H9 (cell line): ENCODE measurements around the gene ATPAF1. TPM values are rescaled to one million over a fixed set of nuclear protein-coding genes. Genes with fewer than 3 reads are reported as not detected.

ENCODE experiments used
- DNase-seq: peaks from one replicate; pipeline ENCODE4 v3.0.0-alpha.2; 2017
- H2AFZ ChIP-seq: one replicate; pipeline ENCODE4 v1.6.1; 2013; ENCODE audit warnings: mild to moderate bottlenecking, low read length, control low read depth, moderate library complexity
- H2AK5ac ChIP-seq: 2 replicates; pipeline ENCODE4 v1.6.1; 2013; ENCODE audit warnings: low read length, control low read depth, mixed read lengths; ENCODE audit not compliant: insufficient read length
- H2BK120ac ChIP-seq: one replicate; pipeline ENCODE4 v1.6.1; 2013; ENCODE audit warnings: low read depth, mild to moderate bottlenecking, low read length, control low read depth, inconsistent platforms; ENCODE audit not compliant: poor library complexity, severe bottlenecking
- H2BK12ac ChIP-seq: 2 replicates; pipeline ENCODE4 v1.6.1; 2013; ENCODE audit warnings: low read length, control low read depth, mixed read lengths, low read depth; ENCODE audit not compliant: insufficient read length
- H2BK15ac ChIP-seq: 2 replicates; pipeline ENCODE4 v1.6.1; 2013; ENCODE audit warnings: low read depth, low read length, control low read depth
- H2BK20ac ChIP-seq: one replicate; pipeline ENCODE4 v1.6.1; 2013; ENCODE audit warnings: low read depth, mild to moderate bottlenecking, low read length, control low read depth, inconsistent platforms; ENCODE audit not compliant: poor library complexity, severe bottlenecking
- H2BK5ac ChIP-seq: 2 replicates; pipeline ENCODE4 v1.6.1; 2013; ENCODE audit warnings: low read length, control low read depth, mixed read lengths; ENCODE audit not compliant: insufficient read length
- H3K14ac ChIP-seq: 2 replicates; pipeline ENCODE4 v1.6.1; 2013; ENCODE audit warnings: low read length, control low read depth; ENCODE audit not compliant: insufficient read depth
- H3K18ac ChIP-seq: 2 replicates; pipeline ENCODE4 v1.6.1; 2013; ENCODE audit warnings: low read depth, mild to moderate bottlenecking, mixed read lengths, low read length, control low read depth; ENCODE audit not compliant: insufficient read length
- H3K23ac ChIP-seq: 2 replicates; pipeline ENCODE4 v1.6.1; 2013; ENCODE audit warnings: low read length, control low read depth, mixed read lengths, low read depth; ENCODE audit not compliant: insufficient read length
- H3K23me2 ChIP-seq: 2 replicates; pipeline ENCODE4 v1.6.1; 2013; ENCODE audit warnings: low read depth, mild to moderate bottlenecking, mixed read lengths, low read length, control low read depth; ENCODE audit not compliant: insufficient read length, poor library complexity, severe bottlenecking
- H3K27ac ChIP-seq: 2 replicates; pipeline ENCODE4 v1.5.1; 2013; ENCODE audit warnings: low read length, control low read depth, mixed read lengths, low read depth; ENCODE audit not compliant: insufficient read length
- H3K27me3 ChIP-seq: 2 replicates; pipeline ENCODE4 v1.6.1; 2013; ENCODE audit warnings: low read length, control low read depth, inconsistent platforms; ENCODE audit not compliant: insufficient read depth
- H3K4ac ChIP-seq: 2 replicates; pipeline ENCODE4 v1.6.1; 2013; ENCODE audit warnings: low read depth, mild to moderate bottlenecking, control low read depth, inconsistent platforms, low read length, moderate library complexity
- H3K4me1 ChIP-seq: 2 replicates; pipeline ENCODE4 v1.6.1; 2013; ENCODE audit warnings: low read length, control low read depth, inconsistent platforms; ENCODE audit not compliant: insufficient read depth
- H3K4me2 ChIP-seq: 2 replicates; pipeline ENCODE4 v1.6.1; 2013; ENCODE audit warnings: low read length, control low read depth, mixed read lengths; ENCODE audit not compliant: insufficient read length, insufficient read depth
- H3K56ac ChIP-seq: 2 replicates; pipeline ENCODE4 v1.6.1; 2013; ENCODE audit warnings: low read depth, mild to moderate bottlenecking, mixed read lengths, low read length, control low read depth; ENCODE audit not compliant: insufficient read length
- H3K79me1 ChIP-seq: 2 replicates; pipeline ENCODE4 v1.6.1; 2013; ENCODE audit warnings: low read depth, mild to moderate bottlenecking, moderate library complexity, low read length, control low read depth, inconsistent platforms; ENCODE audit not compliant: insufficient read depth, poor library complexity, severe bottlenecking
- H3K79me2 ChIP-seq: 2 replicates; pipeline ENCODE4 v1.6.1; 2013; ENCODE audit warnings: low read length, control low read depth, inconsistent platforms; ENCODE audit not compliant: insufficient read depth
- H3K9ac ChIP-seq: 2 replicates; pipeline ENCODE4 v1.6.1; 2013; ENCODE audit warnings: low read length, control low read depth, mixed read lengths; ENCODE audit not compliant: insufficient read length; ENCODE audit errors: extremely low read depth
- H3K9me3 ChIP-seq: one replicate; pipeline ENCODE4 v1.6.1; 2013; ENCODE audit warnings: low read depth, low read length, inconsistent platforms; ENCODE audit not compliant: control insufficient read depth
- H3T11ph ChIP-seq: one replicate; pipeline ENCODE4 v1.6.1; 2013; ENCODE audit warnings: mild to moderate bottlenecking, low read length, control low read depth, inconsistent platforms
- H4K20me1 ChIP-seq: one replicate; pipeline ENCODE4 v1.6.1; 2013; ENCODE audit not compliant: control insufficient read depth, insufficient read length, insufficient read depth
- H4K5ac ChIP-seq: 2 replicates; pipeline ENCODE4 v1.6.1; 2013; ENCODE audit warnings: low read depth, mild to moderate bottlenecking, mixed read lengths, low read length, control low read depth; ENCODE audit not compliant: insufficient read length
- H4K8ac ChIP-seq: replicated peaks from 2 replicates; pipeline ENCODE4 v1.6.1; 2013; ENCODE audit warnings: low read length, control low read depth, mixed read lengths, low read depth; ENCODE audit not compliant: insufficient read length
- H4K91ac ChIP-seq: 2 replicates; pipeline ENCODE4 v1.6.1; 2013; ENCODE audit warnings: low read depth, mild to moderate bottlenecking, moderate library complexity, mixed read lengths, low read length, control low read depth; ENCODE audit not compliant: insufficient read length
- H3K27ac Mint-ChIP-seq, 3 experiments: 2 replicates in 2 of 3; 3 replicates in 1 of 3; pipeline ENCODE4 v1.8.0; 2020 to 2021; ENCODE audit warnings: mixed read lengths in 3 of 3, mild to moderate bottlenecking in 1 of 3, moderate library complexity in 1 of 3
- H3K27me3 Mint-ChIP-seq: 2 replicates; pipeline ENCODE4 v1.8.0; 2021; ENCODE audit warnings: low read depth, mild to moderate bottlenecking, moderate library complexity, mixed read lengths
- H3K36me3 Mint-ChIP-seq, 3 experiments: 2 replicates in 2 of 3; 3 replicates in 1 of 3; pipeline ENCODE4 v1.8.0; 2020 to 2021; ENCODE audit warnings: low read depth in 3 of 3, mixed read lengths in 3 of 3; ENCODE audit not compliant: insufficient read depth in 1 of 3
- H3K4me1 Mint-ChIP-seq, 2 experiments: 2 replicates each; pipeline ENCODE4 v1.8.0; 2020; ENCODE audit warnings: mixed read lengths in 2 of 2
- H3K4me3 Mint-ChIP-seq, 2 experiments: 2 replicates in 1 of 2; 3 replicates in 1 of 2; pipeline ENCODE4 v1.8.0; 2020 to 2021; ENCODE audit warnings: mild to moderate bottlenecking in 2 of 2, mixed read lengths in 2 of 2, moderate library complexity in 1 of 2
- H3K9me3 Mint-ChIP-seq, 2 experiments: 2 replicates in 1 of 2; 3 replicates in 1 of 2; pipeline ENCODE4 v1.8.0; 2020; ENCODE audit warnings: mild to moderate bottlenecking in 2 of 2, mixed read lengths in 2 of 2, moderate library complexity in 1 of 2
- CTCF ChIP-seq: fragments of 200-600 bp; sonication (generic); conservative IDR thresholded peaks from 3 replicates; pipeline ENCODE4 v1.8.0; 2021; ENCODE audit warnings: antibody characterized with exemption, mild to moderate bottlenecking
- WGBS: extraction: QIAGEN DNeasy Blood & Tissue Kit; methylation state at CpG from one replicate; pipeline ENCODE4 v1.1.7; 2013; ENCODE audit warnings: missing lambda C conversion rate, low lambda C conversion rate, mixed read lengths; ENCODE audit not compliant: insufficient read length; ENCODE audit errors: extremely low coverage; 5-methylcytosine and 5-hydroxymethylcytosine counted together
- total RNA-seq: library from RNA; stranded (reverse); gene quantifications from 2 replicates; pipeline ENCODE4 v1.2.1, GENCODE V29; 2021

ATPAF1 gene
- total RNA-seq, 1 experiment from 2014 or later: 57.3 TPM

GRCh38 chr1:46673749-46674182 lies 5.6 kb upstream of the ATPAF1 start:
- no peaks in the 10 kb centered on the region for H4K20me1 ChIP-seq
- peaks cover 38 to 43% of the 10 kb centered on the region in 2 experiments for H3K4me1 Mint-ChIP-seq
- H3K79me1 ChIP-seq: no peaks in the 10 kb centered on the region
- no peak overlapping the region for H4K5ac ChIP-seq
- no peak overlapping the region for H3K27ac ChIP-seq
- no CpG with 5 or more reads among the region's 4 CpGs for WGBS
- no peak overlapping the region for H2BK120ac ChIP-seq
- no peaks in the 10 kb centered on the region for H3K9me3 ChIP-seq
- no peak for DNase-seq
- H3K27me3 Mint-ChIP-seq: no peaks in the 10 kb centered on the region
- H3K18ac ChIP-seq: no peak overlapping the region
- no peak overlapping the region for H4K91ac ChIP-seq
- H3K36me3 Mint-ChIP-seq: peaks cover 2 to 33% (median 15%) of the 10 kb centered on the region in 3 experiments; a peak in 6 of 7 replicates
- no peak overlapping the region for H3K56ac ChIP-seq
- no peak for TF ChIP-seq CTCF
- no peak overlapping the region for H2BK20ac ChIP-seq
- H3K9ac ChIP-seq: no peak overlapping the region
- no peaks in the 10 kb centered on the region for H3K79me2 ChIP-seq
- H3K4ac ChIP-seq: no peak overlapping the region
- H2AFZ ChIP-seq: no peak overlapping the region
- no peak overlapping the region for H2AK5ac ChIP-seq
- H3K23ac ChIP-seq: no peak overlapping the region
- no peak overlapping the region for H2BK5ac ChIP-seq
- no peaks in the 10 kb centered on the region for H3K23me2 ChIP-seq
- H3K9me3 Mint-ChIP-seq: no peaks in the 10 kb centered on the region
- H2BK15ac ChIP-seq: no peak overlapping the region
- no peak overlapping the region for H3K4me2 ChIP-seq
- no peak overlapping the region for H3T11ph ChIP-seq
- H3K27ac Mint-ChIP-seq: no peak overlapping the region
- no peak overlapping the region for H2BK12ac ChIP-seq
- no peak overlapping the region for H3K4me3 Mint-ChIP-seq
- no peak overlapping the region for H3K14ac ChIP-seq
- no peak overlapping the region for H4K8ac ChIP-seq
- H3K4me1 ChIP-seq: peaks cover 4% of the 10 kb centered on the region; the same call in 1 of the 2 replicates
- no peaks in the 10 kb centered on the region for H3K27me3 ChIP-seq
